ENCODE measurements around the gene ZNF627.
"Not testable (repeated sequence)": the region's sequence is repeated elsewhere in the genome, so short reads cannot be mapped to it uniquely, and the experiment has no call there.

ZNF627 gene

GRCh38 chr19:11633223-11633622 is 35.9 kb downstream of the ZNF627 start:
- H2AFZ ChIP-seq (ENCODE audit: insufficient read depth, low read length, poor library complexity), result no peak overlapping the region
- no peak for DNase-seq
- no peaks in the 10 kb centered on the region for H3K4me1 ChIP-seq (ENCODE audit: control insufficient read depth in 1 of 2, insufficient read depth in 2 of 2, low read length in 2 of 2)
- no peak overlapping the region for H3K9ac ChIP-seq (ENCODE audit: low read length)
- no peaks in the 10 kb centered on the region for H3K27me3 ChIP-seq (ENCODE audit: insufficient read depth, low read length)
- no peak overlapping the region for H3K14ac ChIP-seq (ENCODE audit: low read length)
- H2BK5ac ChIP-seq (ENCODE audit: low read depth, low read length, poor library complexity), result no peak overlapping the region
- no peak overlapping the region for H3K18ac ChIP-seq (ENCODE audit: low read length)
- H3K4ac ChIP-seq (ENCODE audit: low read depth, low read length), result no peak overlapping the region
- no peak overlapping the region for H3K23ac ChIP-seq (ENCODE audit: low read length)
- no peak overlapping the region for H4K8ac ChIP-seq (ENCODE audit: low read depth, low read length)
- no peaks in the 10 kb centered on the region for H3K36me3 ChIP-seq (ENCODE audit: control insufficient read depth in 1 of 2, insufficient read depth in 2 of 2, low read length in 2 of 2)
- WGBS (ENCODE audit: extremely low coverage, insufficient coverage, insufficient read length), result no CpG with 5 or more reads among the region's 9 CpGs
- H2BK120ac ChIP-seq (ENCODE audit: insufficient read depth, low read length, poor library complexity), result no peak overlapping the region
- H2BK12ac ChIP-seq (ENCODE audit: low read length), result no peak overlapping the region
- H3K4me2 ChIP-seq (ENCODE audit: low read length), result no peak overlapping the region
- H3K79me2 ChIP-seq (ENCODE audit: control insufficient read depth, insufficient read depth, low read length, poor library complexity), result no peaks in the 10 kb centered on the region
- no peak overlapping the region for H4K12ac ChIP-seq (ENCODE audit: low read depth, low read length)
- H3K79me1 ChIP-seq (ENCODE audit: low read length), result no peaks in the 10 kb centered on the region
- H2AK5ac ChIP-seq (ENCODE audit: low read length), result no peak overlapping the region
- H3K27ac ChIP-seq (ENCODE audit: low read depth, low read length), result no peak overlapping the region
- H3K9me3 ChIP-seq (ENCODE audit: insufficient read depth, low read depth, low read length), result no peaks in the 10 kb centered on the region
- no peak overlapping the region for H3K4me3 ChIP-seq (ENCODE audit: low read depth, low read length)
- H4K91ac ChIP-seq (ENCODE audit: low read depth, low read length), result no peak overlapping the region

GRCh38 chr19:11634018-11634662 is 36.9 kb downstream of the ZNF627 start:
- DNase-seq; H2AK5ac ChIP-seq (ENCODE audit: low read length); H3K79me1 ChIP-seq (ENCODE audit: low read length); H3K4ac ChIP-seq (ENCODE audit: low read depth, low read length); H3K9ac ChIP-seq (ENCODE audit: low read length); H2BK120ac ChIP-seq (ENCODE audit: insufficient read depth, low read length, poor library complexity); H3K4me3 ChIP-seq (ENCODE audit: low read depth, low read length); H2BK5ac ChIP-seq (ENCODE audit: low read depth, low read length, poor library complexity); H3K27me3 ChIP-seq (ENCODE audit: insufficient read depth, low read length); H2BK12ac ChIP-seq (ENCODE audit: low read length); H3K79me2 ChIP-seq (ENCODE audit: control insufficient read depth, insufficient read depth, low read length, poor library complexity); H3K18ac ChIP-seq (ENCODE audit: low read length); H3K36me3 ChIP-seq (ENCODE audit: control insufficient read depth in 1 of 2, insufficient read depth in 2 of 2, low read length in 2 of 2); H3K23ac ChIP-seq (ENCODE audit: low read length); H3K27ac ChIP-seq (ENCODE audit: low read depth, low read length); H4K8ac ChIP-seq (ENCODE audit: low read depth, low read length); H3K14ac ChIP-seq (ENCODE audit: low read length); H3K4me2 ChIP-seq (ENCODE audit: low read length); H3K9me3 ChIP-seq (ENCODE audit: insufficient read depth, low read depth, low read length); H4K91ac ChIP-seq (ENCODE audit: low read depth, low read length); H3K4me1 ChIP-seq (ENCODE audit: control insufficient read depth in 1 of 2, insufficient read depth in 2 of 2, low read length in 2 of 2); H4K12ac ChIP-seq (ENCODE audit: low read depth, low read length); H2AFZ ChIP-seq (ENCODE audit: insufficient read depth, low read length, poor library complexity): not testable (repeated sequence)
- no CpG with 5 or more reads among the region's 3 CpGs for WGBS (ENCODE audit: extremely low coverage, insufficient coverage, insufficient read length)

GRCh38 chr19:11639245-11639601 is 41.9 kb downstream of the ZNF627 start:
- Histone ChIP-seq H2AK5ac (ENCODE audit: low read length) (no peak overlapping the region), H2BK5ac (ENCODE audit: low read depth, low read length, poor library complexity) (no peak overlapping the region), H3K14ac (ENCODE audit: low read length) (no peak overlapping the region), H3K79me2 (ENCODE audit: control insufficient read depth, insufficient read depth, low read length, poor library complexity) (peaks cover 4% of the 10 kb centered on the region), H3K27ac (ENCODE audit: low read depth, low read length) (no peak overlapping the region), H3K4me1 (ENCODE audit: control insufficient read depth in 1 of 2, insufficient read depth in 2 of 2, low read length in 2 of 2) (peaks cover 0 to 3% of the 10 kb centered on the region in 2 experiments), H3K4ac (ENCODE audit: low read depth, low read length) (no peak overlapping the region), H4K8ac (ENCODE audit: low read depth, low read length) (no peak overlapping the region), H2BK120ac (ENCODE audit: insufficient read depth, low read length, poor library complexity) (no peak overlapping the region), H3K27me3 (ENCODE audit: insufficient read depth, low read length) (no peaks in the 10 kb centered on the region), H4K91ac (ENCODE audit: low read depth, low read length) (no peak overlapping the region), H3K36me3 (ENCODE audit: control insufficient read depth in 1 of 2, insufficient read depth in 2 of 2, low read length in 2 of 2) (no peaks in the 10 kb centered on the region), H3K9ac (ENCODE audit: low read length) (no peak overlapping the region), H3K23ac (ENCODE audit: low read length) (no peak overlapping the region), H4K12ac (ENCODE audit: low read depth, low read length) (no peak overlapping the region), H3K4me3 (ENCODE audit: low read depth, low read length) (peak overlapping the region; percentile 2), H2AFZ (ENCODE audit: insufficient read depth, low read length, poor library complexity) (peak overlapping the region; percentile 61), H3K79me1 (ENCODE audit: low read length) (peaks cover 5% of the 10 kb centered on the region), H3K4me2 (ENCODE audit: low read length) (peak overlapping the region; percentile 45), H3K18ac (ENCODE audit: low read length) (no peak overlapping the region), H3K9me3 (ENCODE audit: insufficient read depth, low read depth, low read length) (no peaks in the 10 kb centered on the region), H2BK12ac (ENCODE audit: low read length) (no peak overlapping the region)
- no peak for DNase-seq
- no CpG with 5 or more reads among the region's 7 CpGs for WGBS (ENCODE audit: extremely low coverage, insufficient coverage, insufficient read length)

- Histone ChIP-seq H3K4me1 (ENCODE audit: control insufficient read depth in 1 of 2, insufficient read depth in 2 of 2, low read length in 2 of 2) (peaks cover 0 to 3% of the 10 kb centered on the region in 2 experiments), H2AK5ac (ENCODE audit: low read length) (no peak overlapping the region), H4K91ac (ENCODE audit: low read depth, low read length) (peak overlapping the region; percentile 63), H4K8ac (ENCODE audit: low read depth, low read length) (peak overlapping the region; percentile 38), H2BK120ac (ENCODE audit: insufficient read depth, low read length, poor library complexity) (peak overlapping the region; percentile 47), H3K14ac (ENCODE audit: low read length) (peak overlapping the region; percentile 55), H3K23ac (ENCODE audit: low read length) (no peak overlapping the region), H4K12ac (ENCODE audit: low read depth, low read length) (peak overlapping the region; percentile 64), H3K4me3 (ENCODE audit: low read depth, low read length) (peak overlapping the region; percentile 88), H3K79me1 (ENCODE audit: low read length) (peaks cover 5% of the 10 kb centered on the region), H3K36me3 (ENCODE audit: control insufficient read depth in 1 of 2, insufficient read depth in 2 of 2, low read length in 2 of 2) (no peaks in the 10 kb centered on the region), H2BK5ac (ENCODE audit: low read depth, low read length, poor library complexity) (peak overlapping the region; percentile 23), H3K9ac (ENCODE audit: low read length) (peak overlapping the region; percentile 74), H3K27ac (ENCODE audit: low read depth, low read length) (peak overlapping the region; percentile 50), H3K4me2 (ENCODE audit: low read length) (peak overlapping the region; percentile 97), H3K79me2 (ENCODE audit: control insufficient read depth, insufficient read depth, low read length, poor library complexity) (peaks cover 4% of the 10 kb centered on the region), H3K4ac (ENCODE audit: low read depth, low read length) (no peak overlapping the region), H2BK12ac (ENCODE audit: low read length) (no peak overlapping the region), H3K27me3 (ENCODE audit: insufficient read depth, low read length) (no peaks in the 10 kb centered on the region), H2AFZ (ENCODE audit: insufficient read depth, low read length, poor library complexity) (peak overlapping the region; percentile 62), H3K9me3 (ENCODE audit: insufficient read depth, low read depth, low read length) (no peaks in the 10 kb centered on the region), H3K18ac (ENCODE audit: low read length) (peak overlapping the region; percentile 98)
- DNase-seq, result peak; percentile 98 to 99
- WGBS (ENCODE audit: extremely low coverage, insufficient coverage, insufficient read length), result no CpG with 5 or more reads among the region's 55 CpGs
Observed at GRCh38 chr19:11639602-11640471, 42.6 kb downstream of the ZNF627 start.
